ENCODE results near the gene ZNF280B. TPM values are rescaled to one million over a fixed set of nuclear protein-coding genes. Genes with fewer than 3 reads are reported as not detected.

ZNF280B gene
- polyA plus RNA-seq, 1 donor (not counting 4 experiments of a cell fraction or from before 2014, with no cell fraction given) = 0.04 TPM

- H3K27me3 ChIP-seq (ENCODE audit: control insufficient read depth, extremely low read depth, insufficient read depth, low read length) = no peaks in the 10 kb centered on the region
- H3K9me1 ChIP-seq (ENCODE audit: control insufficient read depth, extremely low read depth, insufficient read depth, low read length) = no peaks in the 10 kb centered on the region
- no peaks in the 10 kb centered on the region for H3K79me2 ChIP-seq (ENCODE audit: control insufficient read depth, insufficient read depth, low read length)
- FAIRE-seq (no peak), DNase-seq (ENCODE audit: low read depth, low spot score) (no peak)
- H3K27ac ChIP-seq (ENCODE audit: control insufficient read depth, insufficient read depth, low read length) = no peak overlapping the region
- dilution Hi-C loops (cut with MboI; ENCODE audit: extremely low pct_ligation_motif_present, low sequenced_read_pairs) = no loop called here
- no peak overlapping the region for H3K4me3 ChIP-seq (ENCODE audit: control insufficient read depth in 2 of 3, extremely low read depth in 1 of 3, insufficient read depth in 2 of 3, low read depth in 1 of 3, low read length in 3 of 3)
- no peaks in the 10 kb centered on the region for H3K9me3 ChIP-seq (ENCODE audit: control insufficient read depth, low read depth, low read length)
- H4K20me1 ChIP-seq (ENCODE audit: control insufficient read depth, extremely low read depth, insufficient read depth, low read length) = no peaks in the 10 kb centered on the region
- TF ChIP-seq EZH2 (IDR thresholded peaks at IDR 0.05; ENCODE audit: low read length) (no peak), CTCF (optimal IDR thresholded peaks at IDR 0.05 in 1 of 3, IDR thresholded peaks at IDR 0.05 in 1 of 3, conservative IDR thresholded peaks at IDR 0.05 in 1 of 3; ENCODE audit: extremely low read depth in 1 of 3, insufficient read depth in 2 of 3, low read length in 3 of 3) (no peak)
- H3K4me1 ChIP-seq (ENCODE audit: control insufficient read depth, extremely low read depth, insufficient read depth, low read length) = no peaks in the 10 kb centered on the region
- no peak overlapping the region for H3K4me2 ChIP-seq (ENCODE audit: control insufficient read depth, extremely low read depth, insufficient read depth, low read depth, low read length)
- no peak overlapping the region for H3K9ac ChIP-seq (ENCODE audit: control insufficient read depth, extremely low read depth, insufficient read depth, low read length)
- no peaks in the 10 kb centered on the region for H3K36me3 ChIP-seq (ENCODE audit: control insufficient read depth in 2 of 2, extremely low read depth in 1 of 2, insufficient read depth in 2 of 2, low read length in 2 of 2)
- no peak overlapping the region for H2AFZ ChIP-seq (ENCODE audit: control insufficient read depth, low read length)
These were observed 27.1 kb upstream of the ZNF280B start for GRCh38 chr22:22535662-22536061.

GRCh38 chr22:22534604-22535415 lies 26.3 kb upstream of the ZNF280B start:
- TF ChIP-seq CTCF (optimal IDR thresholded peaks at IDR 0.05 in 1 of 3, IDR thresholded peaks at IDR 0.05 in 1 of 3, conservative IDR thresholded peaks at IDR 0.05 in 1 of 3; ENCODE audit: extremely low read depth in 1 of 3, insufficient read depth in 2 of 3, low read length in 3 of 3) (no peak), EZH2 (IDR thresholded peaks at IDR 0.05; ENCODE audit: low read length) (no peak)
- H3K79me2 ChIP-seq (ENCODE audit: control insufficient read depth, insufficient read depth, low read length) = no peaks in the 10 kb centered on the region
- H3K4me1 ChIP-seq (ENCODE audit: control insufficient read depth, extremely low read depth, insufficient read depth, low read length) = no peaks in the 10 kb centered on the region
- H2AFZ ChIP-seq (ENCODE audit: control insufficient read depth, low read length) = no peak overlapping the region
- dilution Hi-C loops (cut with MboI; ENCODE audit: extremely low pct_ligation_motif_present, low sequenced_read_pairs) = no loop called here
- no peak overlapping the region for H3K27ac ChIP-seq (ENCODE audit: control insufficient read depth, insufficient read depth, low read length)
- H3K9me3 ChIP-seq (ENCODE audit: control insufficient read depth, low read depth, low read length) = no peaks in the 10 kb centered on the region
- H3K9ac ChIP-seq (ENCODE audit: control insufficient read depth, extremely low read depth, insufficient read depth, low read length) = no peak overlapping the region
- H4K20me1 ChIP-seq (ENCODE audit: control insufficient read depth, extremely low read depth, insufficient read depth, low read length) = no peaks in the 10 kb centered on the region
- no peak for DNase-seq (ENCODE audit: low read depth, low spot score)
- no peak overlapping the region for H3K4me3 ChIP-seq (ENCODE audit: control insufficient read depth in 2 of 3, extremely low read depth in 1 of 3, insufficient read depth in 2 of 3, low read depth in 1 of 3, low read length in 3 of 3)
- H3K9me1 ChIP-seq (ENCODE audit: control insufficient read depth, extremely low read depth, insufficient read depth, low read length) = no peaks in the 10 kb centered on the region
- no peak for FAIRE-seq
- H3K36me3 ChIP-seq (ENCODE audit: control insufficient read depth in 2 of 2, extremely low read depth in 1 of 2, insufficient read depth in 2 of 2, low read length in 2 of 2) = no peaks in the 10 kb centered on the region
- H3K27me3 ChIP-seq (ENCODE audit: control insufficient read depth, extremely low read depth, insufficient read depth, low read length) = no peaks in the 10 kb centered on the region
- H3K4me2 ChIP-seq (ENCODE audit: control insufficient read depth, extremely low read depth, insufficient read depth, low read depth, low read length) = no peak overlapping the region

Measured in keratinocyte (primary cell).